A673 (cell line): ENCODE measurements around the gene NEK6. TPM values are rescaled to one million over a fixed set of nuclear protein-coding genes. Genes with fewer than 3 reads are reported as not detected.

Source experiments
- BruUV-seq: library from RNA; stranded (reverse); fragments of 400-500 nt; replicated peaks from 2 replicates; lab custom pipeline; 2021; lab: Mats Ljungman, UMichigan
- CTCF ChIA-PET: fragments of 300-600 bp; sonication (Branson Sonifier 250); formaldehyde crosslinking; loops from one replicate; lab custom pipeline; 2022; ENCODE audit warnings: antibody characterized with exemption; lab: Charles Lee
- POLR2A ChIA-PET: fragments of 300-600 bp; sonication (Branson Sonifier 250); formaldehyde crosslinking; loops from one replicate; lab custom pipeline; 2022; ENCODE audit warnings: antibody characterized with exemption; ENCODE audit not compliant: low non-redundant PET; lab: Charles Lee
- DNase-seq: peaks from one replicate; pipeline ENCODE4 v3.0.0-alpha.2; 2015; ENCODE audit warnings: low spot score
- H3K27ac ChIP-seq: fragments of 200-600 bp; sonication (generic); 2 replicates; pipeline ENCODE4 v1.5.1; 2016; ENCODE audit warnings: mixed run types, low read depth, mild to moderate bottlenecking, mixed read lengths, antibody characterized with exemption, low read length; ENCODE audit not compliant: poor library complexity, severe bottlenecking
- H3K27me3 ChIP-seq: fragments of 200-600 bp; sonication (generic); replicated peaks from 2 replicates; pipeline ENCODE4 v1.6.1; 2017; ENCODE audit warnings: mixed run types, low read depth, mild to moderate bottlenecking, mixed read lengths, antibody characterized with exemption, low read length; ENCODE audit not compliant: insufficient read depth, poor library complexity
- H3K36me3 ChIP-seq: fragments of 200-600 bp; sonication (generic); 2 replicates; pipeline ENCODE4 v1.6.1; 2016; ENCODE audit warnings: mixed run types, mild to moderate bottlenecking, mixed read lengths, antibody characterized with exemption, low read length; ENCODE audit not compliant: insufficient read depth, poor library complexity, severe bottlenecking
- H3K4me1 ChIP-seq: fragments of 200-600 bp; sonication (generic); 2 replicates; pipeline ENCODE4 v1.6.1; 2017; ENCODE audit warnings: mixed run types, mild to moderate bottlenecking, mixed read lengths, antibody characterized with exemption, low read length; ENCODE audit not compliant: insufficient read depth, poor library complexity, severe bottlenecking
- H3K4me3 ChIP-seq: fragments of 200-600 bp; sonication (generic); 2 replicates; pipeline ENCODE4 v1.5.1; 2016; ENCODE audit warnings: low read depth, mixed run types, mild to moderate bottlenecking, mixed read lengths, low read length; ENCODE audit not compliant: poor library complexity, severe bottlenecking
- H3K9me3 ChIP-seq: fragments of 200-600 bp; sonication (generic); 2 replicates; pipeline ENCODE4 v1.6.1; 2016; ENCODE audit warnings: mixed run types, low read depth, mild to moderate bottlenecking, mixed read lengths, antibody characterized with exemption, low read length; ENCODE audit not compliant: poor library complexity, severe bottlenecking
- CTCF ChIP-seq: fragments of 300-800, 200-600 bp; sonication (generic); conservative IDR thresholded peaks from 2 replicates; pipeline ENCODE4 v1.5.1; 2017; ENCODE audit warnings: low read depth, mild to moderate bottlenecking, antibody characterized with exemption, low read length, moderate library complexity, mixed read lengths
- EZH2 ChIP-seq: fragments of 200-600 bp; sonication (generic); IDR thresholded peaks from 2 replicates; pipeline ENCODE4 v1.6.1; 2017; ENCODE audit warnings: borderline replicate concordance, low read depth, mild to moderate bottlenecking, mixed read lengths, antibody characterized with exemption, low read length; ENCODE audit not compliant: poor library complexity, severe bottlenecking
- intact Hi-C: fragments of 100-400 bp; cut with micrococcal nuclease; formaldehyde crosslinking; loops from one replicate; pipeline ENCODE4 v1.10.0; 2022; ENCODE audit not compliant: unreplicated experiment
- total RNA-seq: library from RNA; stranded (reverse); gene quantifications from 2 replicates; pipeline ENCODE4 v1.2.3, GENCODE V29; 2021

NEK6 gene
- total RNA-seq, 1 experiment from 2014 or later, result 23.3 TPM

- H3K27me3 ChIP-seq, result no peaks in the 10 kb centered on the region
- H3K36me3 ChIP-seq, result no peaks in the 10 kb centered on the region
- no TSS peak for BruUV-seq
- TF ChIP-seq CTCF (no peak), EZH2 (no peak)
- H3K4me1 ChIP-seq, result no peaks in the 10 kb centered on the region
- H3K27ac ChIP-seq, result no peak overlapping the region
- CTCF ChIA-PET, result no interaction called here
- no peaks in the 10 kb centered on the region for H3K9me3 ChIP-seq
- no peak for DNase-seq
- POLR2A ChIA-PET, result no interaction called here
- no peak overlapping the region for H3K4me3 ChIP-seq
- intact Hi-C loops, result no loop called here
Measured at GRCh38 chr9:124214116-124214515, 43.6 kb upstream of the NEK6 start.

- Histone ChIP-seq H3K9me3 (no peaks in the 10 kb centered on the region), H3K4me3 (no peak overlapping the region), H3K36me3 (no peaks in the 10 kb centered on the region), H3K27me3 (no peaks in the 10 kb centered on the region), H3K27ac (no peak overlapping the region), H3K4me1 (no peaks in the 10 kb centered on the region)
- CTCF ChIA-PET, result no interaction called here
- no TSS peak for BruUV-seq
- no peak for TF ChIP-seq EZH2
- no peak for TF ChIP-seq CTCF
- intact Hi-C loops, result no loop called here
- DNase-seq, result no peak
- POLR2A ChIA-PET, result no interaction called here
Measured at GRCh38 chr9:124214596-124215367, 43.0 kb upstream of the NEK6 start.

- intact Hi-C loops, result no loop called here
- no peaks in the 10 kb centered on the region for H3K4me1 ChIP-seq
Measured at GRCh38 chr9:124215368-124215910, 42.3 kb upstream of the NEK6 start.

More at GRCh38 chr9:124215368-124215910, 42.3 kb upstream of the NEK6 start:
- Histone ChIP-seq H3K27ac (no peak overlapping the region), H3K9me3 (no peaks in the 10 kb centered on the region), H3K4me3 (no peak overlapping the region), H3K36me3 (no peaks in the 10 kb centered on the region), H3K27me3 (no peaks in the 10 kb centered on the region)
- no TSS peak for BruUV-seq
- no peak for TF ChIP-seq EZH2
- no peak for TF ChIP-seq CTCF
- ChIA-PET CTCF (no interaction called here), POLR2A (interaction anchor here (0.6 kb wide), 1 partner anchor 12 kb away, joined by 13 read pairs; no protein-coding TSS in a partner anchor)
- no peak for DNase-seq
